ENCODE data around the gene PLEKHO1. TPM values are rescaled to one million over a fixed set of nuclear protein-coding genes. Genes with fewer than 3 reads are reported as not detected.

Gene PLEKHO1
- total RNA-seq, 1 donor from 2014 or later: 4.1 TPM

DNA sequence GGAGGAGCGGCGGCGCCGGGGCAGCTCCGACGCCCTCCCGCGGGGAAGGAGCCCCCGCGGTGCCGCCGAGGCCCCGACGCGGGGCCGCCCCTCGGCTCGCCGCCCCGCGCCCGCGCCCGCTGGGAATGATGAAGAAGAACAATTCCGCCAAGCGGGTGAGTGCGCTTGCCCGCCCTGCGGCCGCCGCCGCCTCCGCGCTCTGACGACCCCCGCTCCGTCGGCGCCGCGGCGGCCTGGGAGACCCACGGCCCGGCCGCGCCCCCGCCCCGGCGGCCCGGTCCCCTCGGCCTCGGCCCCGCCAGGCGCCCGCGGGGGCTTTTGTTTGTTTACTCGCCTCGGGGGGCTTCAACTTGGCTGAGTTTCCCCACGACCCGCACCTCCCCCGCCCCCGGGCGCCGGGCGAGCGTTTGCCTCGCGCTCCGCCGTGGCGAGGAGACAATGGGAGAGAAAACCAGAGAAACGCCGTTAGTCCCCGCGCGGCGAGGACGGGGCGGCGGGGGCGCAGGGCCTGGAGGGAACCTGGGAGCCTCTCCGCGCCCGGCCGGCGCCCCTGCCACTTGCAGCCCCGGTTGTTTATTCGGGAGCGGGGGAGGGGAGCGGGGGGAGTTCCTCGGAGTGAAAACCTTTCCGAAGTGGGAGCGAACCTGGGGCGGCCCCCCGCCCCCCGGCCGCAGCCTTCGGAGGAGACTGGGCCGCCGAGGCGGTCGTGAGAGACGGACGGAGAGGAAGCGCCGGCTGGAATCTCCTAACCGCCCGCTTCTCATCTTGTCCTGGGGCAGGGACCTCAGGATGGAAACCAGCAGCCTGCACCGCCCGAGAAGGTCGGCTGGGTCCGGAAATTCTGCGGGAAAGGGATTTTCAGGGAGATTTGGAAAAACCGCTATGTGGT, 661 bp downstream of the PLEKHO1 start:
- no peak for ATAC-seq

DNA sequence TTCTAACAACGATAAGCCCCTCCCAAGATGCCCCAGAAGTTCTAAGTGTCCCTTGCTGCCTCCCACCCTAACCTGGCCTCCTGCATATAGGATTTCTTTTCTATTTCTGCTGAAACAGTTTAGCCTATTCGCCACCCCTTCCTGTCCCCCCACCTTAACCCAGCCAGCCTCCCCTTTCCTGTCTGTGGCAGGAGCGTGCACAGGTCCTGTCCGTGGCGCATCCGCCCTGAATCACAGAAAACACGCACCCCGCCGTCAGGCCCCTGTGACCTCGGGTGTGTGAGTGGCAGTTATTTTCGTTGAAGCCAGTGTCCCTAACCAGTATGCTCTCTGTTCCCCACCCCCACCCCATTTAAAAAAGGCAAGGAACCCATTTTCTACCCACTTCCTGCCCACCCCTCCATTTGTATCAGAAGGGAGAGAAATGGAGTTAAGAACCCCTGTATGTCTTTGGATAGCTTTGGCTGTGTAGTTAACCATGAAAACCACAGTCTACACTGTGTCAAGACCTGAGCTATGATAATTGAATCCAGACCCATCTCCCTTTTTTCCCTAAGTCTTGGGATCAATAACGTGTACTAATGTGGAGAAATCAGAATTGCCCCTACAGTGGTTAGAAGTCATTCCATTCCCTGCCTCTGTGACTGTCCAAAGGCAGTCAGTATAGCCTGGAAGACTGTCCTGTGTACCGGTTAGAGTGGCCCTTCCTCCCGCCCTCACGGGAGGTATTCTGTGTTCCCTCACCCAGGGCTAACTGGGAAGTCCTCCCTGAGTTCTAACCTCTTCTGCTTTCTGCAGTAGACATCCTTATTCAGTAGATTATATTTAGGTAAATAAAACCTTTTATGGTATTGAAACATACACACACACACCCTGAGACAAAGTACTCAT, 1.8 kb downstream of the PLEKHO1 start:
- peak; percentile 56 for ATAC-seq

DNA sequence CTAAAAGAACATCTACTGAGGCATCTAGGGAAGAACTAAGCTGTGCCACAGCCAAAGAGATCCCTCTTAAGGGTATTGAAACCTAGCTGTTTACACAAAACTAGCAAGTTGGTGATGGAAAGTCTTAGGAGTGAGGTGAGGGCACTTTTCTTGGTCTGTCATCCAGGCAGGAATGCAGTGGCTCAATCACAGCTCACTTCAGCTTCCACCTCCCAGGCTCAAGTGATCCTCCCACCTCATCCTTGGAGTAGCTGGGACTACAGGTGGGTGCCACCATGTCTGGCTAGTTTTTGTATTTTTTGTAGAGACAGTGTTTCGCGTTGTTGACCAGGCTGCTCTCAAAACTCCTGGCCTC, 2.4 kb downstream of the PLEKHO1 start:
- no peak for ATAC-seq

- no peak for ATAC-seq
Measured at GRCh38 chr1:150152772-150153456, 3.2 kb downstream of the PLEKHO1 start.

GRCh38 chr1:150154143-150154542, 4.4 kb downstream of the PLEKHO1 start:
- no peak for ATAC-seq

DNA sequence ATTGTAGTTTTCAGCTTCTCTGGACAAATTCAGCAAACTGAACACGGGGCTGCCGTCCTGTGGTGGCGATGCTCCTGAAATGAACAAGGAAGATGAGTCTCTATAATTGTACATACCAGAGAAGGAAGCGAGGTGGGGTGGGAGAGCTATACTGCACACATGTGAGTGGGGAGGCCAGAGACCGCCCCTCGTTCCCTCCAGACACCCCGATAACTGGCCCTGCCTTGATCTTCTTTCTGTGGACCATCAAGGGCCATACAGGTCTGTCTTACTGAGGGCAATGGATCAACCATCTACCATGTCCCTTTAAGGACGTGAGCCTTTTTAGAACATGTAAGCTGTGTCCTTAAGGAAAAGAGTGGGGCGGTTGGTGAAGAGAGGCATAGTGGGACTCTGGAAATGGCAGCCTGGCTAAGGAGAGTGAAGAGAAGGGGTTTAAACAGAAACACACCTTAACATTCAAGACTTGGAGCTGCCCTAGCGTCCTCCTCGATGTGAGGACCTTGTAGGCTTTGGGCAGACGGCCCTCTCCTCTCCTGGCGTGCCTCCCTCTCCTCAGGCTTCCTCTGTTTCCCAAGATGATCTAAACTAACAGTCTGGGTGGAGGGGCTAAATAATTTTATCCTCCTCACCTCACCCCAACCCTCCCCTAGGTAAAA, 5.8 kb downstream of the PLEKHO1 start:
- ATAC-seq: no peak

DNA sequence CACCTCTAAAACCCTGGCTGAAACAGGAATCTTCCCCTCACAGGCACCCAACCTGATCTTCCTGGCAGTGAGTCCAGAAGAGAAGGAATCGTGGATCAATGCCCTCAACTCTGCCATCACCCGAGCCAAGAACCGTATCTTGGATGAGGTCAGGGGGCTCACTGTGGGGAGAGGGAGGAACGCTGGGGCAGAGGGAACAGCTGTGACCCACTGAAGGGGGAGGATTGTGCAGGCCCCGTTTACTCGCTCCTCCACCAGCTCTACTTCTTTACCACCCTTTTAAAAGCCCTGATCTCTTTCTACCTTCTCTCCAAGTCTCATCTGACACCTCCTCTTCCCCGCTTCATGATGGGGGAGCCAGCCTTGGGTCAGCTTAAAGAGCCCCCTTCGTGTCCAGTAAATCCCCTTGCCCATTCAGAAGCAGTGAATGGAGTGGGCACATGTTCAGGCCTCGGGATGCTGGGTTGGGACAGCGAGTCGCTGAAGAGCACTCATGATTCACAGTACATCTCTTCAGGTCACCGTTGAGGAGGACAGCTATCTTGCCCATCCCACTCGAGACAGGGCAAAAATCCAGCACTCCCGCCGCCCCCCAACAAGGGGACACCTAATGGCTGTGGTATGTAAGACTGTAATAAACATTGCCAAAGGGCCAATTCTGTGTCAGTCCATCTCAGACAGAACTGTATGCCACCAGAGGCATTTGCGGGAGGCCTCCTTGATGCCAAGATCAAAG, 7.3 kb downstream of the PLEKHO1 start:
- no peak for ATAC-seq

DNA sequence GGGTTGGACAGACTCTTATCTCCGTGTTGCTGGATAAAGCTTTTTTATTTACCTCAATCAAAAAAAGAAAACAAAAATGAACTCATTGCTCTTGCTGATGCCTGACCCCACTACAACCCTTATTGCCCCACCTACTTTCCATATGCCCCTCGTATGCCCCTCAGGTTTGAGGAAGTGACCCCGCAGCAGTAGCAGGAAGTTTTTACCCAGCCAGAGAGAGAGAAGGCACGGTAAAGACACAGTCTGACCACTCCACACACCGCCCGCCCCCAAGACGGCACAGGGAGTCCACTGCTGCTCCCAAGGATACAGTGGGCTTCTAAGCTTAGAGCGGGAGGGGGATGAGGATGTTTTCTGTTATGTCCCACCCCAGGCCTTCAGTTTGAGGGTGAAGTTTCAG, 9.8 kb downstream of the PLEKHO1 start:
- ATAC-seq: no peak

GRCh38 chr1:150160964-150161621, 11.4 kb downstream of the PLEKHO1 start:
- no peak for ATAC-seq

GRCh38 chr1:150161747-150162581, 12.2 kb downstream of the PLEKHO1 start:
- ATAC-seq: no peak

DNA sequence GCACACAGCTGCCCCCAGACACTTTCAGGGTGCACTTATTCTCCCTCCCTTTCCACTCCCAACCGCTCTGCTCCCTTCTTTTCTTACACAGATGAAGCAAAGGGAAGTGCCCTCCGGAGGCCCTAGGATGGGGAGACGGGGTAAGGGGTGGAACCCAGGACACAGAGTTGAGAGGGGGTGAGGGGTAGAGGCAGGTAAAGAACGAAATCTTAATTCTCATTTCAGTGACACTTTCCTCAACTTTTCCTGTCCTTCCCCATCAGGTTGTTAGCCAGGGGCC, 12.8 kb downstream of the PLEKHO1 start:
- ATAC-seq: no peak

DNA sequence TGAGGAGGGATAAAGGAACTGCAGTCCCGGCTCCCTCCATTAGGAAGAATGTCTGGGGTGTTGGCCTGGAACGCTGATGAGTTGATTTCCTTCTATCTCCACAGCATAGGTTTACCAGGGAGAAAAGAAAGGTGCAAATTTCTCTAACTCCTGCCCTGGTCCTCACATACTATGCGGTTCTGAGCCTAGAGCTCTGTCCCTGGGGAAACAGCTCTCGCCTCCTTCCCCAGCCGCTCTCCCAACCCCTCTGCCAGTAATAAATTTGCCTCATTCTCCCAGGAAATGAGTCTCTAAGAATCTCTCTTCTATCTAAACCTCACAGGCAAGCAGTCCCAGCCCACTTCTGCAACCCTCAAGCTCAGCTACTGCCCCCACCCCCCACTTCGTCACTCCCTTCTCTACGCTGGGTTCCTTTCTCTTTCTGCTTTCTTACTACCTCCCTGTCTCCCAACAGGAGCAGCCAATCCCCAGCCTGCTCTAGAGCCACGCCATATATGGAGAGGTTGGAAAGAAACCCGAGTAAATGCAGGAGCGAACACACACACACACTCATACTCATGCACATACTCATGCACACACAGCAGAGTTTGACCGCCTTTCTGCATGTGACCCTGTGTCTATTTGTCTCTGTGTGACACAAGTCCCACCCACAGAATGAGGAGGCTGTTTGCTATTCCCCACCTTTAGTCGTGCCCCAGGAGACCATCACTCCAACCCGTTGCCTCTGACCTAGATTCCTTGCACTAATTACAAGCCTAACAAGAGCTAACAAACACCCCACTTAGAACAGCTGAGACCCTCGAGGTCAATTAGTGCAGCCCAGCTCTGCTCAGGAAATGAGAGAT, 13.4 kb downstream of the PLEKHO1 start:
- peak; percentile 97 for ATAC-seq

- no peak for ATAC-seq
Measured at GRCh38 chr1:150164224-150164623, 14.5 kb downstream of the PLEKHO1 start.

GRCh38 chr1:150164779-150165178, 15.1 kb downstream of the PLEKHO1 start:
- ATAC-seq: no peak

DNA sequence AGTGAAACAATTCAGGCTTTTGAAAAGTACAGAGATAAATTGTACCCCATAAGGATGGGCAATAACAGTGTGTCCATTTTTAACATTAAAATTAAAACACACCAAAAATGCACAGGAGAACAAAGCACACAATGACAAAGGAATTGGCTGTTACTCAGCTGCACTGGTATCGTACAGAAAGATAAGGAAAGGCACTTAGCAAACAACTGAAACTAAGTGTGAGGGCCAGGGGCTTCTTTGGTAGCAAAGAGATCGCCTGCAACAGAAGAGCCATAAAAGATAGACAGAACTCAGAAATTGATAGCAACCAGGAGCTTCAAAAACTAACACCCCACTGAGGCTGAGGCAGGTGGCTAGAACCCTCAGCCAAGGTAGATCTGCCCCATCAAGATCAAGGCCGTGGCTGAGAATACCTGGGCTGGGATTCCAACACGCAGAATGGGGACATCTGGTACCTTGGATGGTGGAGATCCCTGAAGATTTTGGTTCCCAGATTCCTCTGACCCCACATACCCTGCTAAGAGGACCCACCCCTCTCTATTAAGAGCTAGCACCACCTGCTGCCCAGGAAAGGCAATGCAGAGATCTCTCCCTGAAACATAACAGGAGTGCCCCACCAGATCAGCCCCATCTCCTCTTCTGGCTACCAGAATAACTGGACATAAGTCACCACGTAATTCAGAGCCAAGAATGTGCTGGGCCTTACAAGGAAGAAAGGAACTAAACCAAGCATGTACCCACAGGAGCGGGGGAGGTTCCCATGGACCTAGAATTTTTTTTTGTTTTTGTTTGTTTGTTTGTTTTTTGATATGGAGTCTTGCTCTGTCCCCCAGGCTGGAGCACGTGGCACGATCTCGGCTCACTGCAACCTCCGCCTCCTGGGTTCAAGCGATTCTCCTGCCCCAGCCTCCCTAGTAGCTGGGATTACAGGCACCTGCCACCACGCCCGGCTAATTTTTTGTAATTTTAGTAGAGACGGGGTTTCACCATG, 16.2 kb downstream of the PLEKHO1 start:
- no peak for ATAC-seq

GRCh38 chr1:150168960-150169601, 19.4 kb downstream of the PLEKHO1 start:
- ATAC-seq: peak; percentile 48

DNA sequence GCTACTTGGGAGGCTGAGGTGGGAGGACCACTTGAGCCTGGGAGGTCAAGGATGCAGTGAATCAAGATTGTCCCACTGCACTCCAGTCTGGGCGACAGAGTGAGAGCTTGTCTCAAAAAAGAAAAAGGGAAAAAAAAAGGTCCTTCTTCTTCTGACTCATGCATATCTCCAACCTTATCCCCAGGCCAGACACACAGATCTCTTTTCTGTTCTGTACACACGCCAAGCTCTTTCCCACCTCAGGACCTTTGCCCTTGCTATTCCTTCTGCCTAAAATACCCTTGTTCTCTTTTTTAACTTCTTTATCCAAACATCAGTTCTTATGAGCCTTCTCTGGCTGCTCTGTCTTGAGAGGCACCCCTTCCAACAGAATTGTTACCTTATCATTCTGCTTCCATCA, 22.1 kb downstream of the PLEKHO1 start:
- ATAC-seq: no peak

- ATAC-seq: no peak
Measured at GRCh38 chr1:150173141-150173585, 23.4 kb downstream of the PLEKHO1 start.

Measured in esophagus mucosa (tissue), 1 donor.